Neural progenitor cell (in vitro differentiated cells): Measurements from ENCODE around the gene KRTAP13-3. TPM values are rescaled to one million over a fixed set of nuclear protein-coding genes. Genes with fewer than 3 reads are reported as not detected.
A peak's percentile ranks its signal among the peaks of the same experiment; 100 is the strongest.

Source experiments
- DNase-seq: peaks from one replicate; pipeline ENCODE4 v3.0.0-alpha.2; 2016; ENCODE audit warnings: low spot score
- H2AFZ ChIP-seq: fragments of 200-600 bp; sonication (generic); replicated peaks from 2 replicates; pipeline ENCODE4 v1.6.1; 2016; ENCODE audit warnings: antibody characterized with exemption
- H3F3A ChIP-seq: fragments of 200-600 bp; sonication (generic); 2 replicates; pipeline ENCODE4 v1.6.1; 2016; ENCODE audit warnings: antibody characterized with exemption, low read depth
- H3K27ac ChIP-seq: fragments of 200-600 bp; sonication (generic); 2 replicates; pipeline ENCODE4 v1.5.1; 2016; ENCODE audit warnings: mild to moderate bottlenecking
- H3K27me3 ChIP-seq: fragments of 200-600 bp; sonication (generic); 2 replicates; pipeline ENCODE4 v1.6.1; 2016; ENCODE audit warnings: mild to moderate bottlenecking, moderate library complexity
- H3K36me3 ChIP-seq: fragments of 200-600 bp; sonication (generic); 2 replicates; pipeline ENCODE4 v1.5.1; 2016
- H3K4me1 ChIP-seq: fragments of 200-600 bp; sonication (generic); 2 replicates; pipeline ENCODE4 v1.6.1; 2016; ENCODE audit warnings: mixed run types
- H3K4me2 ChIP-seq: fragments of 200-600 bp; sonication (generic); 2 replicates; pipeline ENCODE4 v1.6.1; 2016
- H3K4me3 ChIP-seq: fragments of 200-600 bp; sonication (generic); 2 replicates; pipeline ENCODE4 v1.5.1; 2016
- H3K79me2 ChIP-seq: fragments of 200-600 bp; sonication (generic); 2 replicates; pipeline ENCODE4 v1.6.1; 2016; ENCODE audit warnings: low read depth
- H3K9ac ChIP-seq: fragments of 200-600 bp; sonication (generic); 2 replicates; pipeline ENCODE4 v1.6.1; 2016
- H3K9me3 ChIP-seq: fragments of 200-600 bp; sonication (generic); 2 replicates; pipeline ENCODE4 v1.5.1; 2016; ENCODE audit warnings: low read depth
- H4K20me1 ChIP-seq: fragments of 200-600 bp; sonication (generic); 2 replicates; pipeline ENCODE4 v1.6.1; 2016; ENCODE audit warnings: low read depth
- H3K27ac Mint-ChIP-seq: 3 replicates; pipeline ENCODE4 v1.8.0; 2021; ENCODE audit warnings: mixed read lengths
- H3K27me3 Mint-ChIP-seq: 2 replicates; pipeline ENCODE4 v1.8.0; 2022; ENCODE audit warnings: low read depth, mild to moderate bottlenecking, inconsistent platforms, moderate library complexity, mixed read lengths; ENCODE audit not compliant: insufficient read depth
- H3K36me3 Mint-ChIP-seq: 3 replicates; pipeline ENCODE4 v1.8.0; 2021; ENCODE audit warnings: mixed read lengths
- H3K4me1 Mint-ChIP-seq: 3 replicates; pipeline ENCODE4 v1.8.0; 2021; ENCODE audit warnings: mixed read lengths
- H3K4me3 Mint-ChIP-seq: 3 replicates; pipeline ENCODE4 v1.8.0; 2021; ENCODE audit warnings: mild to moderate bottlenecking, moderate library complexity, mixed read lengths
- H3K9me3 Mint-ChIP-seq: 3 replicates; pipeline ENCODE4 v1.8.0; 2020; ENCODE audit warnings: mixed read lengths
- EZH2 ChIP-seq: fragments of 200-600 bp; sonication (generic); IDR thresholded peaks from 2 replicates; pipeline ENCODE4 v1.6.1; 2017; ENCODE audit warnings: antibody characterized with exemption, mild to moderate bottlenecking, moderate library complexity
- EZH2phosphoT487 ChIP-seq: fragments of 200-600 bp; sonication (generic); IDR thresholded peaks from 2 replicates; pipeline ENCODE4 v1.6.1; 2017; ENCODE audit warnings: antibody characterized with exemption
- total RNA-seq: library from RNA; depleted of rRNA; stranded (reverse); fragments of >200 nt; gene quantifications from 2 replicates; pipeline ENCODE4 v1.2.3, GENCODE V29; 2015; ENCODE audit warnings: low replicate concordance
- TF ChIP-seq, protein P1 (sequence below): fragments of 200-600 bp; sonication (generic); IDR thresholded peaks from 2 replicates; pipeline ENCODE4 v1.5.1; 2017; ENCODE audit warnings: antibody characterized with exemption, mild to moderate bottlenecking

KRTAP13-3 gene
- total RNA-seq, 1 donor from 2014 or later, result not detected

DNA sequence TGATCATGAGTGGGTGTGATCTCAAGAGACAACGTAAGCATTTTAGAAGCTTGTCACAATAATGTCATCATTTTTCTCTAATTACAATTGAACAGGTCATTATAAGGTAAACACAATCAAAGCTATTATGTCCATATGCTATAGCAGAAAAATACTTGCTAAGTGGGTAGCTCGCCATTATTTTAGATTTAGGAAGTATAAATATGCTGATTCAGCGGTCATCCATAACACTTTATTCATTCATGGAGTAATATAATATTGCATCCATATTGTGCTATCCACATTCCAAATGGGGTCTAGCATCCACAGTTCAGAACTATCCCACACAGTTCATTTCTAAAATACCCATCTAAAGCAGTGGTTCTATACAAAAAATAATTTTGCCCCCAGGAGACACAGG is 22.8 kb upstream of the KRTAP13-3 start:
- H3K36me3 ChIP-seq, result no peaks in the 10 kb centered on the region
- H3K9me3 ChIP-seq, result no peaks in the 10 kb centered on the region
- no peak for DNase-seq
- no peaks in the 10 kb centered on the region for H4K20me1 ChIP-seq
- H3K27ac ChIP-seq, result no peak overlapping the region
- H3K27me3 ChIP-seq, result no peaks in the 10 kb centered on the region
- H3K27ac Mint-ChIP-seq, result no peak overlapping the region
- H3K4me1 Mint-ChIP-seq, result no peaks in the 10 kb centered on the region
- no peak overlapping the region for H3K4me3 ChIP-seq
- H3K27me3 Mint-ChIP-seq, result no peaks in the 10 kb centered on the region
- H3K79me2 ChIP-seq, result no peaks in the 10 kb centered on the region
- H2AFZ ChIP-seq, result no peak overlapping the region
- no peak overlapping the region for H3K9ac ChIP-seq
- no peaks in the 10 kb centered on the region for H3K4me1 ChIP-seq
- TF ChIP-seq EZH2phosphoT487 (no peak), EZH2 (no peak)
- TF ChIP-seq, protein P1, sequence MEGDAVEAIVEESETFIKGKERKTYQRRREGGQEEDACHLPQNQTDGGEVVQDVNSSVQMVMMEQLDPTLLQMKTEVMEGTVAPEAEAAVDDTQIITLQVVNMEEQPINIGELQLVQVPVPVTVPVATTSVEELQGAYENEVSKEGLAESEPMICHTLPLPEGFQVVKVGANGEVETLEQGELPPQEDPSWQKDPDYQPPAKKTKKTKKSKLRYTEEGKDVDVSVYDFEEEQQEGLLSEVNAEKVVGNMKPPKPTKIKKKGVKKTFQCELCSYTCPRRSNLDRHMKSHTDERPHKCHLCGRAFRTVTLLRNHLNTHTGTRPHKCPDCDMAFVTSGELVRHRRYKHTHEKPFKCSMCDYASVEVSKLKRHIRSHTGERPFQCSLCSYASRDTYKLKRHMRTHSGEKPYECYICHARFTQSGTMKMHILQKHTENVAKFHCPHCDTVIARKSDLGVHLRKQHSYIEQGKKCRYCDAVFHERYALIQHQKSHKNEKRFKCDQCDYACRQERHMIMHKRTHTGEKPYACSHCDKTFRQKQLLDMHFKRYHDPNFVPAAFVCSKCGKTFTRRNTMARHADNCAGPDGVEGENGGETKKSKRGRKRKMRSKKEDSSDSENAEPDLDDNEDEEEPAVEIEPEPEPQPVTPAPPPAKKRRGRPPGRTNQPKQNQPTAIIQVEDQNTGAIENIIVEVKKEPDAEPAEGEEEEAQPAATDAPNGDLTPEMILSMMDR, result no peak
- H3K4me3 Mint-ChIP-seq, result no peak overlapping the region
- H3K36me3 Mint-ChIP-seq, result no peaks in the 10 kb centered on the region
- no peak overlapping the region for H3K4me2 ChIP-seq
- no peaks in the 10 kb centered on the region for H3F3A ChIP-seq
- H3K9me3 Mint-ChIP-seq, result no peaks in the 10 kb centered on the region

DNA sequence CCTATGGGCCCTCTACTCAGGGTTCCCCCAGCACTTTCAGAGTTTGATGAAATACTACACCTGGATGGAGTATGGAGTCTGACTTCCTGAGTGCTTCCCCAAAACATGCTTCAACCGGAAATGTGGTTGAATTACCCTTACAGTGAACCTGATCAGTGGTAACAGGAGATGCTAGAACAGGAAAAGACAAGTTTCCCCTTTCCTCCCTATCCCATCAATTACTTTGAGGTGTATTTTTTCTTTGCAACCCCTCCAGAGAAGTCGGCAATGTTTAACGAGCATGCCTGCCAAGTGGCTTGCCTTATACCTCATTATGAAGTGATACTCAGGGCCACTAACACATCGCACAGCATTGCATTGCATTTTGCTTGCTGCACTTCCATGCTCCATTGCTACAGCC is 21.3 kb upstream of the KRTAP13-3 start:
- Mint-ChIP-seq H3K27ac (no peak overlapping the region), H3K9me3 (no peaks in the 10 kb centered on the region), H3K4me1 (no peaks in the 10 kb centered on the region), H3K4me3 (no peak overlapping the region), H3K27me3 (no peaks in the 10 kb centered on the region), H3K36me3 (no peaks in the 10 kb centered on the region)
- no peak overlapping the region for H3K4me2 ChIP-seq
- no peaks in the 10 kb centered on the region for H3K27me3 ChIP-seq
- no peaks in the 10 kb centered on the region for H3K4me1 ChIP-seq
- H3K9me3 ChIP-seq, result no peaks in the 10 kb centered on the region
- H3F3A ChIP-seq, result no peaks in the 10 kb centered on the region
- H3K79me2 ChIP-seq, result no peaks in the 10 kb centered on the region
- TF ChIP-seq, protein P1, result no peak
- no peak for TF ChIP-seq EZH2phosphoT487
- no peak for TF ChIP-seq EZH2
- H4K20me1 ChIP-seq, result no peaks in the 10 kb centered on the region
- no peak overlapping the region for H3K9ac ChIP-seq
- no peak overlapping the region for H3K27ac ChIP-seq
- H3K36me3 ChIP-seq, result no peaks in the 10 kb centered on the region
- H3K4me3 ChIP-seq, result no peak overlapping the region
- DNase-seq, result no peak
- H2AFZ ChIP-seq, result no peak overlapping the region

DNA sequence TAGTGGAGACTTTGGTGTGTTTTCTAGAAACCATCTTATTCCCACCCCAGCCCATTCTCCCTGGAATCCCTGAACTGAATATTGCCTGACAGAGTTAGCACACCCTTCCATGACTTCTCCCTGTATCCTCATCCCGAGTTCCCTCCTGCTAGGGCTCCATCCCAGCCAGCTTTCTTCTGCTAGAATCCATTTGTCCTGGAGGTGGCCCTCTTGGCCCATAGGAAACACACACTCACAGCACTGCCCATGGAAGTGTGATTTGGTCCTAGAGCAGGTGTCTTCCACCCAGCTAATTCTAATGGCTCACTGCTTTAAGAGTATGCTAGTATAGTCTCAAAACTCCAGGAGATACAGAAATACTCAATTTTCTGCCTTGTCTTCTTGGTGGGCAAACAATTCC is 18.5 kb upstream of the KRTAP13-3 start:
- Mint-ChIP-seq H3K4me3 (no peak overlapping the region), H3K36me3 (no peaks in the 10 kb centered on the region), H3K9me3 (no peaks in the 10 kb centered on the region), H3K27me3 (no peaks in the 10 kb centered on the region), H3K27ac (no peak overlapping the region), H3K4me1 (no peaks in the 10 kb centered on the region)
- Histone ChIP-seq H3K9me3 (no peaks in the 10 kb centered on the region), H3K79me2 (no peaks in the 10 kb centered on the region), H3K4me1 (no peaks in the 10 kb centered on the region), H3K27me3 (no peaks in the 10 kb centered on the region), H3K4me2 (no peak overlapping the region), H3K27ac (no peak overlapping the region), H3K4me3 (no peak overlapping the region), H2AFZ (no peak overlapping the region), H3F3A (no peaks in the 10 kb centered on the region), H3K36me3 (no peaks in the 10 kb centered on the region), H4K20me1 (no peaks in the 10 kb centered on the region), H3K9ac (no peak overlapping the region)
- peak; percentile 18 for DNase-seq
- TF ChIP-seq EZH2phosphoT487, result no peak
- no peak for TF ChIP-seq EZH2
- TF ChIP-seq, protein P1, result no peak
